Measurements from ENCODE around the gene FAM89B. TPM values are rescaled to one million over a fixed set of nuclear protein-coding genes. Genes with fewer than 3 reads are reported as not detected.
A peak's percentile ranks its signal among the peaks of the same experiment; 100 is the strongest.

FAM89B gene
- total and polyA plus RNA-seq, 2 donors (not counting 1 experiment from before 2014, with no cell fraction given), result 17.5 to 18.2 TPM

DNA sequence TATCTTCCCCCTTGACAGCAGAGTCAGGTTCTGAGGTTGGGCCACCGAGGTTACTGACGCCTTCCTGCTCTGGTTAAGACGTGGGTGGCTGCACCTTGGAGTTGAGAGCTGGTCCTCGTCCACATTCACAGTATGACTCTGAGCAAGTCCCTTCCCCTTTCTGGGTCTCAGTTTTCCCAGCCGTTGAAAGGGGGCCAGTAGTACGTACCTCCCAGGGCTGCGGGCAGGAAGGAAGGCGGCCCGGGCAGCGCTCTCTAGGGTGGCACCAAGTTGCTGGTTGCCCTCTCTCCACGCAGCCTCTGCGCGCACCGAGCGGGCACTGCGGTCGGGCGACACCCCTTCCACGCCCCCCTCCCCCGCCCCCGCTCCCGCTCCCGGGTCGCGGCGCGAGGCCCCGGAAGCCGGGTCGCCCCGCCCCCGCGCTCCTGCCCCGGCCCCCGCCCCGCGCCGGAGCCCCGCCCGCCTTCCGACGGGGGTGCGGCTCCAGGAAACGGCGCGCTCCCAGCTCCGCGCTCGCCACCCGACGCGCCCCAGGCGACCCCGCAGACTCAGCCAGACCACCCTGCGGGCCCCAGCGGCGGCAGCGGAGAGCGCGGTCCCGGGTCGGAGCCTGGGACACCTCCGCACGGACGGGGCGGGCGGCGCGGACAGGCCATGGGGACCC, 3.4 kb downstream of the FAM89B start, which contains the start of gene EHBP1L1:
Gene EHBP1L1, plus strand, starts transcription at position 486 of the 664 bp plus-strand sequence. CDS start 250 bp downstream, outside the sequence.
- Histone ChIP-seq H3K9me3 (ENCODE audit: control insufficient read depth, insufficient read depth, low read depth, low read length) (no peaks in the 10 kb centered on the region), H3K79me2 (ENCODE audit: control insufficient read depth, insufficient read depth, low read length) (peaks cover 33% of the 10 kb centered on the region), H3K27ac (ENCODE audit: insufficient read depth, low read length) (peak within 1 kb of the TSS; percentile 80), H4K20me1 (ENCODE audit: control insufficient read depth, extremely low read depth, insufficient read depth, low read length) (no peaks in the 10 kb centered on the region), H3K4me1 (ENCODE audit: control insufficient read depth, extremely low read depth, insufficient read depth, low read length) (peaks cover 46% of the 10 kb centered on the region), H3K27me3 (ENCODE audit: control insufficient read depth, insufficient read depth, low read length) (no peaks in the 10 kb centered on the region), H3K4me3 (replicated peaks in 1 of 4; ENCODE audit: control extremely low read depth in 1 of 4, insufficient read depth in 1 of 4, low read depth in 3 of 4, low read length in 4 of 4) (peak within 1 kb of the TSS; percentile 55 to 79 (median 60)), H2AFZ (ENCODE audit: low read length) (no peak within 1 kb of the TSS), H3K9ac (ENCODE audit: insufficient read depth, low read length) (peak within 1 kb of the TSS; percentile 71), H3K4me2 (ENCODE audit: extremely low read depth, insufficient read depth, low read length) (peak within 1 kb of the TSS; percentile 99), H3K36me3 (ENCODE audit: control insufficient read depth, insufficient read depth, low read length) (peaks cover 14% of the 10 kb centered on the region)
- DNase-seq (ENCODE audit: low read depth in 2 of 2), result peak; percentile 38 to 72
- TF ChIP-seq CTCF (conservative IDR thresholded peaks at IDR 0.05 in 1 of 2, IDR thresholded peaks at IDR 0.05 in 1 of 2; ENCODE audit: low read depth in 1 of 2, low read length in 2 of 2) (no peak), EZH2 (IDR thresholded peaks at IDR 0.05; ENCODE audit: low read length, missing control alignments) (no peak)

DNA sequence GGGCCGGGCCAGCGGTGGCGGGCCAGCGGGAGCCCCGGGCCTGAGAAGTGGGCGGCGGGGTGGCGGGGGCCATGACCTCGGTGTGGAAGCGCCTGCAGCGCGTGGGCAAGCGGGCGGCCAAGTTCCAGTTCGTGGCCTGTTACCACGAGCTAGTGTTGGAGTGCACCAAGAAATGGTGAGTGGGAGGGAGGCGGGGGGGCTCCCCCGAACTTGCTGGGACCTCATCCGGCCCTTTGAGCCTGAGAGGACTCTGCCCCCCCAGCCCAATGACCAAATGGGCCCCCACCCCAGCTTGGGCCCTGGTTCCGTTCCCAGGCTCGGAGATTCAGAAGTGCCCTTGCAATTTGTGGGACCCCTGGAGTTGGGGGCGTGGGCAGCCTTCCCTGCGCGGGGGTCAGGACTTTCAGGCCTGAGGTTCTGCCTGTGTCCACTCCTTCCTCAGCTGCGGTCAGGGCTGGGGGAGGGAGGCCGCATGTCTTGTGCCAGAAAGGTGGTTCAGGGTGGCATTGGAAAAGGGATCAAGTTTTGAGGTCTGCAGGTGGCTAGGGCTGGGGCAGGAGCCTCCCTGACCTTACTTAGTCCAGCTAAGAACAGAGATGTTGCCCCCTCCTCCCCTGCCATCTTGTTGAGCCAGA, 4.0 kb downstream of the FAM89B start:
- Histone ChIP-seq H3K9me3 (ENCODE audit: control insufficient read depth, insufficient read depth, low read depth, low read length) (no peaks in the 10 kb centered on the region), H3K4me3 (replicated peaks in 1 of 4; ENCODE audit: control extremely low read depth in 1 of 4, insufficient read depth in 1 of 4, low read depth in 3 of 4, low read length in 4 of 4) (peak overlapping the region; percentile 55 to 79 (median 60)), H3K27me3 (ENCODE audit: control insufficient read depth, insufficient read depth, low read length) (no peaks in the 10 kb centered on the region), H3K79me2 (ENCODE audit: control insufficient read depth, insufficient read depth, low read length) (peaks cover 27% of the 10 kb centered on the region), H3K4me1 (ENCODE audit: control insufficient read depth, extremely low read depth, insufficient read depth, low read length) (peaks cover 41% of the 10 kb centered on the region), H3K36me3 (ENCODE audit: control insufficient read depth, insufficient read depth, low read length) (peaks cover 18% of the 10 kb centered on the region), H4K20me1 (ENCODE audit: control insufficient read depth, extremely low read depth, insufficient read depth, low read length) (no peaks in the 10 kb centered on the region), H3K4me2 (ENCODE audit: extremely low read depth, insufficient read depth, low read length) (peak overlapping the region; percentile 99), H3K27ac (ENCODE audit: insufficient read depth, low read length) (peak overlapping the region; percentile 80), H3K9ac (ENCODE audit: insufficient read depth, low read length) (peak overlapping the region; percentile 71), H2AFZ (ENCODE audit: low read length) (no peak overlapping the region)
- TF ChIP-seq EZH2 (IDR thresholded peaks at IDR 0.05; ENCODE audit: low read length, missing control alignments) (no peak), CTCF (conservative IDR thresholded peaks at IDR 0.05 in 1 of 2, IDR thresholded peaks at IDR 0.05 in 1 of 2; ENCODE audit: low read depth in 1 of 2, low read length in 2 of 2) (no peak)
- no peak for DNase-seq (ENCODE audit: low read depth in 2 of 2)

DNA sequence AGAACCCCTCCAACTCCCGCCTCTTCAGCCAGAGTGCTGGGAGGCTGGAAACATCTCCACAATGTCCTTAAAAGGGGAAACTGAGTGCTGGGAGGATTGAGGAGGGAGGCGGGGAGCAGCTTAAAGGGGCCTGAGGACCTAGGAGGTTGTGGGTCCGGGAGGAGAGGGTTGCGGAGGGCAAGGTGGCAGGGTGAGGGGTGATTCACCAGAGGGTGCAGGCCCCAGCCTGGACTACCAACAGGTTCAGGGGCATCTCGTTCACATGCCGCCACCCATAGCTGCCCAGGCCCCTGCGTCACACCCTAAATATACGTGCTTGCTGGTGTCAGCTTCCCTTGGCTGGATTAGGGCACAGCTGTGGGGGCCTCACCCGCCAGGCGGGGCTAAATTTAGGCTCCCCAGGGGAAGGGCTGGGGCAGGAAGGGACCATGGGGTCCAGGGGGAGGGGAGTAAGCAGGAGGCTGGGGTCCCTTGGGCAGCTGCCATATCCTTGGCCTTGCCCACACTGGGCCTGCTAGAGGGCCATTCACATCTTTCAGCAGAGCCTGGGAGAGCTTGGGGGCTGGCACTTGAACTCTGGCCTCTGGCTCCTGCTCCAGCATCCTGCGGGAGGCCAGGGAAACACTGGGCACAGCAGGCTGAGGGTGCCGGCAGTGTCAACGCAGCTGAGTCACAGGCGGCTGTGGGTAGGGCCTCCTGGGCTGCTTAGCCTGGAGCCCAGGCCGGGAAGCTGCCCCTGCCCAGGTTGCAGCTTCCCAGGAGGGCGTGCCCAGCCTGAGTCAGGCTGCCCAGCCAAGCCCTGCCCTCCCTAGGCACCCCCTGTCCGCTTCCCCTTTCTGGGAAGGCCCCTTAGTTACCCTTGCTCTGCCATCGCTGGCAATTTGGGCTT, 4.8 kb downstream of the FAM89B start:
- peak overlapping the region; percentile 80 for H3K27ac ChIP-seq (ENCODE audit: insufficient read depth, low read length)
- peak; percentile 59 to 69 for DNase-seq (ENCODE audit: low read depth in 2 of 2)
- no peaks in the 10 kb centered on the region for H3K9me3 ChIP-seq (ENCODE audit: control insufficient read depth, insufficient read depth, low read depth, low read length)
- H3K36me3 ChIP-seq (ENCODE audit: control insufficient read depth, insufficient read depth, low read length), result peaks cover 24% of the 10 kb centered on the region
- H3K79me2 ChIP-seq (ENCODE audit: control insufficient read depth, insufficient read depth, low read length), result peaks cover 22% of the 10 kb centered on the region
- peak overlapping the region; percentile 71 for H3K9ac ChIP-seq (ENCODE audit: insufficient read depth, low read length)
- TF ChIP-seq CTCF (conservative IDR thresholded peaks at IDR 0.05 in 1 of 2, IDR thresholded peaks at IDR 0.05 in 1 of 2; ENCODE audit: low read depth in 1 of 2, low read length in 2 of 2) (no peak), EZH2 (IDR thresholded peaks at IDR 0.05; ENCODE audit: low read length, missing control alignments) (no peak)
- no peaks in the 10 kb centered on the region for H3K27me3 ChIP-seq (ENCODE audit: control insufficient read depth, insufficient read depth, low read length)
- no peak overlapping the region for H2AFZ ChIP-seq (ENCODE audit: low read length)
- peaks cover 34% of the 10 kb centered on the region for H3K4me1 ChIP-seq (ENCODE audit: control insufficient read depth, extremely low read depth, insufficient read depth, low read length)
- H3K4me2 ChIP-seq (ENCODE audit: extremely low read depth, insufficient read depth, low read length), result peak overlapping the region; percentile 99
- H4K20me1 ChIP-seq (ENCODE audit: control insufficient read depth, extremely low read depth, insufficient read depth, low read length), result no peaks in the 10 kb centered on the region
- H3K4me3 ChIP-seq (replicated peaks in 1 of 4; ENCODE audit: control extremely low read depth in 1 of 4, insufficient read depth in 1 of 4, low read depth in 3 of 4, low read length in 4 of 4), result peak overlapping the region; percentile 55 to 79 (median 60)

All from fibroblast of lung (primary cell).